ENCODE results near the gene SPTLC1.
"Not testable (repeated sequence)": the region's sequence is repeated elsewhere in the genome, so short reads cannot be mapped to it uniquely, and the experiment has no call there.

SPTLC1 gene

GRCh38 chr9:92140074-92140753 lies 25.0 kb upstream of the SPTLC1 start:
- DNase-seq (ENCODE audit: low spot score): peak; percentile 78

- not testable (repeated sequence) for DNase-seq (ENCODE audit: low spot score)
These were observed 23.8 kb upstream of the SPTLC1 start for GRCh38 chr9:92138960-92139540.

GRCh38 chr9:92138157-92138959 lies 23.1 kb upstream of the SPTLC1 start:
- peak; percentile 87 for DNase-seq (ENCODE audit: low spot score)

- no peak for DNase-seq (ENCODE audit: low spot score)
These were observed 21.1 kb upstream of the SPTLC1 start for GRCh38 chr9:92136184-92136858.

- no peak for DNase-seq (ENCODE audit: low spot score)
These were observed 20.4 kb upstream of the SPTLC1 start for GRCh38 chr9:92135576-92135975.

DNA sequence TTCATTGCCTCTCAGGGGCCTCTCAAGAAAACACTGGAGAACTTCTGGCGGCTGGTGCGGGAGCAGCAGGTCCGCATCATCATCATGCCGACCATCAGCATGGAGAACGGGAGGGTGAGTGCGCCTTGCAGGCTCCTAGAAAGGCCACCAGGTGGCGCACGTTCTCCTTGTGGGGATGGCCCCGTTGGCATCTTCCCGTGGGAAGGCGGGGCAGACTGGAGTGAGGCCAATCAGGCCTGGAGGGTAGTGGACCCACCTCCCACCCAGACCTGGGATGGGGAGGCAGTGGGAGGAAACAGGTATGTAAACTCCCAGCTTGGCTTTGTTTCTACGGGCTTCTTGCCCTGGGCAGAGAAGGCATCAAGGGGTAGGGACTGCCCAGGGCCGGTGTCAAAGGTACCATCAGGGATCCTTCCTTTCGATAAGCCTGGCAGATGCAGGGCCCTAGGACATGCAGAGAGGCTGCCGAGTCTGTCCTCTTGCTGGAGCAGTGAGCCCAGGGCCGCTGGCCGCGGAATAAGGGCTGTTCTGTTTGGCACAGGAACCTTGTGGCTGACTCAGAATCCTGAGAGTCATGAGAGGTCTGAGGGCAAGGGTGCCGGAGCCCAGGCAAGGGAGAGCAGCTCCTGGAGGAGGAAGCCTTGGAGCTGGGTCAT lies 18.9 kb upstream of the SPTLC1 start:
- DNase-seq (ENCODE audit: low spot score): peak; percentile 84

GRCh38 chr9:92132913-92133312 lies 17.7 kb upstream of the SPTLC1 start:
- DNase-seq (ENCODE audit: low spot score): not testable (repeated sequence)

GRCh38 chr9:92132501-92132900 lies 17.3 kb upstream of the SPTLC1 start:
- no peak for DNase-seq (ENCODE audit: low spot score)

GRCh38 chr9:92122800-92123199 lies 7.6 kb upstream of the SPTLC1 start:
- no peak for DNase-seq (ENCODE audit: low spot score)

GRCh38 chr9:92122061-92122460 lies 6.8 kb upstream of the SPTLC1 start:
- DNase-seq (ENCODE audit: low spot score): no peak

- no peak for DNase-seq (ENCODE audit: low spot score)
These were observed 6.1 kb upstream of the SPTLC1 start for GRCh38 chr9:92121265-92121664.

DNA sequence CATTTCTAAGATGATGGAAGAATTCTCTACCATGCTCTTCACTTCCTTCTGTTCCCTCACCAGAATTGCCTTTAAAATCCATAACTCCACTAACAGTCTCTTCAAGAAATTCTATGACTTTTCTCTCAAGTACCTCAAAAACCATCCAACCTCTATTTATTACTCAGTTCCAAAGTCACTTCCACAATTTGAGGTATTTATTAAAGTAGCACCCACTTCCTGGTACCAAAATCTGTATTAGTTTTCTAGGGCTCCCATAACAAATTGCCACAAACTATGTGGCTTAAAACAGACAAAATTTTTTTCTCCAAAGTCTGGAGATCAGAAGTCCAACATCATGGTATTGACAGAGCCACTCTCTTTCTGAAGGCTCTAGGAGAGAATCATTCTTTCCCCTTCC lies 4.9 kb upstream of the SPTLC1 start:
- no peak for DNase-seq (ENCODE audit: low spot score)

DNA sequence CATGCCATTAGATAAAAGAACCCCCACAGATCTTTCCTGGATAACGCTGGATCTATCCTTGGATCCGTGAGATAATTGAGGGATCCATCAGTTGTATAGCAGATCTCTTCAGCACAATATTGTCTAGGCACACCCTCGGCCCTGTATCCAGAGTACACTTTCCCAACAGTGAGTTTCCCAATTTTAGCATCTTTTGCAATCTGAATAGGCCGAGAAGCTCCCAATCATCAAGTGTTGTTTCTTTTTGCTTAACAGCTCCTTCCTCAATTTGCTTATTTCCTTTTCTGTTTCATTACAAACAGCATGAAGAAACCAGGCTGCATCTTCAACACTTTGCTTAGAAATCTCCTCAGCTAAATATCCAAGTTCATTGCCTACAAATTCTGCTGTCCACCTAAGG lies 4.4 kb upstream of the SPTLC1 start:
- DNase-seq (ENCODE audit: low spot score): no peak

DNA sequence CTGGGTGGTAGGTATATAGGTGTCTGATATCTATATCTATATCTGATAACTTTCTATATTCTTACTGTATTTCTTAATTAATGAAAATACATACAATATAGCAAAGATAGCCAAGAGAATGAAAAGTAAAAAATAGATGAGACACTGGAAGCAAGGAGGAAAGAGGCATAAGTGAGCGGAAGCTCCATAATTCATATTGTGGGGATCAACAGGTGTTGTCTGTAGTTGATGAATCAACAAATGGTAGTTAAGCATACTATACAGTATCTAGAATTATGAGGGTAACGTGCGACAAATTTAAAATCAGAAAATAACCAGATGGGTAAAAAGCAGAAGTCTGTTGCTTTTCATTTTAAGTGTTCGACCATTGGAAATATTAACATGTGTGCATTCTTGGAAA lies 7.1 kb downstream of the SPTLC1 start:
- DNase-seq (ENCODE audit: low spot score): no peak

GRCh38 chr9:92105446-92106225 lies 9.6 kb downstream of the SPTLC1 start:
- DNase-seq (ENCODE audit: low spot score): not testable (repeated sequence)

DNA sequence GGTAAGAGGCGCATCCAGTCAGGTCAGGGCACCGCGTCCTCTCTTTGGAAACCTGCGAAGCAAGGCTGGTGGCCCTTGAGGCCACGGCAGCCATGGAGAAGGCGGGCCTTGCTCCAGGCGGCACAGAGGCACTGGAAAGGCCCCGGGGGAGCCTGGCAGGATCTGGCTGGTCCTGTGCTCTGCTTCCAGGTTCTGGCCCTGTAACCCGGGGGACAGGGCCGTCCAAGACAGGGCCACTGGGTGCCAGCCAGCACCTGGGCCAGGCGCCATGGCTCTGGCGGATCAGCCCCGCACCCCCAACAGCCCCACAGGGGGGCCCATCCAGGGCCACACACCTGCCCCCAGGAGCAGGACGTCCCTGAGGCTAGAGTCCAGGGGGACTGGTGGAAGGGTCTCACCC lies 11.6 kb downstream of the SPTLC1 start:
- DNase-seq (ENCODE audit: low spot score): not testable (repeated sequence)

DNA sequence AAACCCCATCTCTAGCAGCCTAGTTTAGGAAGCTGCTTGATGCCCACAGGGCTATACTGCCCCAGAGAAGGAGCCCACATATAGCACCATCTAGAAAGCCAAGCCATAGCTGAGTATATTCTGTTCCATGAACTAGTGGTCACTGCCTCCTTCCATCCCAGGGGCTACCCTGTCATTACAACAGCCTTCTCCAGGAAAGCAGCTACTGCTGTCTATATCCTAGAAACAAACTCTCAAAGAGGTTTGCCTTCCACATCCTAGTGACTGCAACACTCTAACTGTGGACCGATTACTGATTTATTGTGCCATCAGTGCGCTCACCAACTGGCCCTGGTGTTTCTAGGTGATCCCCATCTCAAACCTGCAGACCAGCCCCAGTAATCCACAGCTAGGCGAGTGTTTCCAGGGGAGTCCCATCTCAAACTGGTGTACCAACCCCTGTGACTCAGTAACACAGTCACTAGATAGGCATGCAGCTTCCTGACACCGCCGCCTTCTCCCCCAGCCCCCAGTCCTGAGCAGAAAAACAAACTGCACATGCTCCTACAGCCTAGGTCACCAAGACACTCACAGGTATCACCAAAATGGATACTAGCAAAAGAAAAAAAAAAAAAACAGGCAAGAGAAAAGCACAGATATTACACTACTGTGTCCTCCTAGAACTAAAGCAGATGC lies 14.8 kb downstream of the SPTLC1 start:
- no peak for DNase-seq (ENCODE audit: low spot score)

GRCh38 chr9:92098638-92099037 lies 16.6 kb downstream of the SPTLC1 start:
- DNase-seq (ENCODE audit: low spot score): no peak

DNA sequence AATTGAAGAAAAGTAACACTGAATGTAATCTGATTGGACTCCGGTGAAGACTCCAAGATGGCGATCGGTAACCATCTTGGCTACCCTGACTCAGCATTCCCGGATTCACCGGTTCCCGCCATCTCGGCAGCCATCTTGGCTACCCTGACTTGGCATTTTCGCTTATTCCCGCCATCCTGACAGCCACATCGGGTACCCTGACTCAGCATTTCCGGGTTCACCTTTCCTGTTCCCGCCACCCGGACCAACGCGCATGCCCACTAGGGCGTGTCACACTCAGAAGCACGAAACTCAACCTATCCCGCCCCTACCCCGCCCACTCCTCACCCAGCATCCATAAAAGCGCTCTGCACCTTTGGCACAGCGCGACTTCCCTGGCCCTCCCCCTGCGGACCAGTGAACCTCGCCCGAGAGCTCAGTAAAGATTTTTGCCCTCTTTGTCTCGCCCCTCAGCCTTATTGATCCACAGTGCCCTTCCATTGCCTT lies 17.2 kb downstream of the SPTLC1 start:
- no peak for DNase-seq (ENCODE audit: low spot score)

DNA sequence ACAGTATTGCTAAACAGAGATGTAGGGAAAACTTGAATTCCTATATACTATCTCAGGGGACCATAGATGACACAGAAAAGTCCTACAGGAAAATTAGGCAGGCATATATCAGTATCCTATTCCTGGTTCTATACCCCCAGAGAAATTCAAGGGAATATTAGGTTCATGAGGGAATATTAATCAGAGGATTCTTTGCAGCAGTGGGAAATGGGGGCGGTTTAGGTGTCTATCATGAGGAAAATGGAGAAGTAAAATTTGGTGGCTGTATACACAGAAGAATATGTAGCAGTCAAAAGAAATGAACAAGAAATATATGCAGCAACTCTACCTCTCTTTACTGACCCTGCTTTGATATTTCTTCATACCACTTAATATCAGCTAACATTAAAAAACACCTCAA lies 20.0 kb downstream of the SPTLC1 start:
- no peak for DNase-seq (ENCODE audit: low spot score)

GRCh38 chr9:92094655-92095054 lies 20.6 kb downstream of the SPTLC1 start:
- DNase-seq (ENCODE audit: low spot score): no peak
